Renal cortex interstitium (tissue), 11 donors: ENCODE results near the gene PDGFB. TPM values are rescaled to one million over a fixed set of nuclear protein-coding genes. Genes with fewer than 3 reads are reported as not detected.
"Not testable (repeated sequence)": the region's sequence is repeated elsewhere in the genome, so short reads cannot be mapped to it uniquely, and the experiment has no call there.

Source experiments
- DNase-seq, 11 donors: peaks; one replicate each; pipeline ENCODE4 v3.0.0-alpha.2; 2013; ENCODE audit warnings: low read depth in 9 of 11, low spot score in 4 of 11; ENCODE audit errors: extremely low read depth in 1 of 11
- polyA plus RNA-seq, 3 donors: library from polyadenylated mRNA; unstranded; fragments of 120-200 nt; gene quantifications; one replicate each; pipeline ENCODE4 v1.2.1, GENCODE V29; 2013; ENCODE audit not compliant: insufficient read length in 3 of 3

Gene PDGFB
- polyA plus RNA-seq, 3 donors = 11.3 to 15.9 (median 15.6) TPM

- no peak for DNase-seq
Observed at GRCh38 chr22:39219071-39220039, 25.4 kb downstream of the PDGFB start.

- DNase-seq = not testable (repeated sequence)
Observed at GRCh38 chr22:39218432-39218831, 26.4 kb downstream of the PDGFB start.

DNA sequence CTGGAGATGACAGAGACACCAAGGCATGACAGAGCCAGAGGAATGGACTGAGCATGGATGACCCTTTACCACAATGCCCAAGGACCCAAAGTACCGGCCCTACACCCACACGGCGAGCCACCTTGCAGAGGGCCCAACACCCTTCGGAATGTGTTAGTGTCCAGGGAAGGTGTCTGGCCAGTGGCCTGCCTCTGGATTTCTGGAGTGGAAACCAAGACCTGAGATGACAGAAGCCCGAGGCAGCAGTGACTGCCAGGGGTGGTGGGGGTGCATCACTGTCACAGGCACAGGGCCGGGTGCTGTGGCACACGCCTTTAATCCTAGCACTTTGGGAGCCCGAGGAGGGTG lies 28.7 kb downstream of the PDGFB start:
- no peak for DNase-seq

DNA sequence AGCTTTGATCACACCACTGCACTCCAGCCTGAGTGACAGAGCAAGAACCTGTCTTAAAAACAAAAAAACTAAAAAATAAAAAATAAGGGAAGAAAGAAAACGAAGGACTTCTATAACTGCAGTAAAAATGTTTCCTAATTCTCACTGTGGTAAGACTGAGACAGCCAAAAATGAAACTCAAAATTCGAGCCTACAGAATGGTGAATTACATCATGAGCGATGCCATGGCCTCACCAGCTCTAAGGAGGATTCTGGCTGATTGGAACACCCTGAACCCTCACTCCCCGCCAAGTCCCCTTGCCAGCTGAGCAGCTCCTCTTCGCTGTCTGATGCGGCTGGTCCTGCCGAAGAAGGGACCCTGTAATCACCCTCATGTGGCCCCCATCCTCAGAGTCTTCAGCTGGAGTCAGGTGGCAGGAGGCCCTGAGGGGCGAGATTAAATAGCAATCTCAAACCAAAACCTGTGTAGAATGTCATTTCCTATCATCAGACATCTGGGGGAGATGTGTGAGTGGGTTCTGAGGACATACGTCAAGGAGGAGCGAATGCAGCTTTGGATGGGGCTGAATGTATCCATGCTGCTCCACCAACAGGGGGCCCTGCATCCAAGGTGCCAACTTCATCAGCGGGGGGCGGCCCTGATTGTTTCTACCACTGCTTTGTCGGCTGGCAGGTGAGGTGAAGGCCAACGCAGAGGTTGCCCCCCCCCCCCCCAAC lies 29.2 kb downstream of the PDGFB start:
- no peak for DNase-seq

- DNase-seq = no peak
Observed at GRCh38 chr22:39215070-39215396, 29.7 kb downstream of the PDGFB start.

- no peak for DNase-seq
Observed at GRCh38 chr22:39214383-39215069, 30.3 kb downstream of the PDGFB start.

DNA sequence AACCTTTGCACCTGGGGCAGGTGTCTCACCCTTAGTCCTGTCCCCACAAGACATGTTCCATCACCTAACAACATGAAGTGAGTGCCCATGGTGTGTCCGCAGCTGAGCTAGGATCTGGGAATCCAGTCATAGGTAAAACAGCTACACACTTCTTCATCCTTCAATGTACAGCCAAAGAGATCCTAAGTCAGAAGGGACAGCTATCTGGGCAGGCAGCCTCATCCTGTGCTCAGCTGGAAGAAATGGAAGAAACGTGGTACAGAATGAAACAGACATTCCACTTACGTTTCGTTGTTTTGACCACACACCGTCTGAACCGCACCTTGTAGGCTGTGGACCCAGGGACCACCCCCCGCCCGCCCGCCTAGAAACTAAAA lies 30.8 kb downstream of the PDGFB start:
- DNase-seq = no peak

DNA sequence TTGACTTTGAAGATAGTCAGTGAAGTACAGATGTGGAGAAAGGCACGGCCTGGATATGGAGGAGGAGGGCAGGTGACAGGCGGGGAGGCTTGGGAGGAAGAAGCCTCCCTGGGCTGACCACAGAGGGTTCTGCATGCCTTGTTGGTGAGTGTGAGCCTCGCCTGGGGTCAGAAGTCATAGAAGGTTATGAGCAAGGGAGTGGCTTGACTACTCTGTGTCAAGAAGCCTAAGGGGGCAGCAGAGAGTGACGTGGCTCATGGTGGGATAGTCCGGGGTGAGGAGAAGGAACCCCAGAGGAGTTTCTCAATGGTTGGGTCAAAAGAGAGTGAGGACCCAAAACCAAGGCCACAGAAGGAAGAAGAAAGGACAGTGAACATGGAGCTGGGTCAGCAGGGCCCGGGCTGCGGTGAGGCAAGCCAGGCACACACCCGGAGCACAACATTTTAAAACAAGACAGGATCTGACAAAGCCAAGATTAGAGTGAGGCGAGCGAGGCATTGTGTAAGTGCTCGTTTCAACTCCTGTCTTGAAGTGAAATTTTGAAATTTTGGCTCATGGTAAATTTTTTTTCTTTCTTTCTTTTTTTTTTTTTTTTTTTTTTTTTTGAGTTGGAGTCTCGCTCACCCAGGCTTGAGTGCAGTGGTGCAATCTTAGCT lies 31.9 kb downstream of the PDGFB start:
- no peak for DNase-seq

DNA sequence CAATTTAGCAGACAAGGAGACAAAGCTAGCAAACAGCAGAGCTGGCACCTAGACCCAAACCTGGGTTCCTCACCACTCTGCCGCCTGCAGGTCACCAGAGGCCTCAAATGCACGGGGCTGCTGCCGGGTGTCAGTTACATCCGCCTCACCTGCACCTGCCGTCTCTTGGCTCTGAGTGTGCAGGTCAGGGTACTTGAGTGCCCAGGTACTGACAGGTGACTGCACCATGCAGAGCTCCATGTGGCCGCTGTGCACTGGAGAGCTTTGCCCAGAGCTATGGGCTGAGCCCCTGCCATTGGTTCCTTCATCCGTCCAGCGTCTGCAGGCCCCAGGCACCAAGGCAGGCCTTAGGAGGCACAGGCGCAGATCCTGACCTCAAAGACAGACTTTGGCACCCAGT lies 35.0 kb downstream of the PDGFB start:
- no peak for DNase-seq

GRCh38 chr22:39208013-39208680 lies 36.6 kb downstream of the PDGFB start:
- DNase-seq = no peak

DNA sequence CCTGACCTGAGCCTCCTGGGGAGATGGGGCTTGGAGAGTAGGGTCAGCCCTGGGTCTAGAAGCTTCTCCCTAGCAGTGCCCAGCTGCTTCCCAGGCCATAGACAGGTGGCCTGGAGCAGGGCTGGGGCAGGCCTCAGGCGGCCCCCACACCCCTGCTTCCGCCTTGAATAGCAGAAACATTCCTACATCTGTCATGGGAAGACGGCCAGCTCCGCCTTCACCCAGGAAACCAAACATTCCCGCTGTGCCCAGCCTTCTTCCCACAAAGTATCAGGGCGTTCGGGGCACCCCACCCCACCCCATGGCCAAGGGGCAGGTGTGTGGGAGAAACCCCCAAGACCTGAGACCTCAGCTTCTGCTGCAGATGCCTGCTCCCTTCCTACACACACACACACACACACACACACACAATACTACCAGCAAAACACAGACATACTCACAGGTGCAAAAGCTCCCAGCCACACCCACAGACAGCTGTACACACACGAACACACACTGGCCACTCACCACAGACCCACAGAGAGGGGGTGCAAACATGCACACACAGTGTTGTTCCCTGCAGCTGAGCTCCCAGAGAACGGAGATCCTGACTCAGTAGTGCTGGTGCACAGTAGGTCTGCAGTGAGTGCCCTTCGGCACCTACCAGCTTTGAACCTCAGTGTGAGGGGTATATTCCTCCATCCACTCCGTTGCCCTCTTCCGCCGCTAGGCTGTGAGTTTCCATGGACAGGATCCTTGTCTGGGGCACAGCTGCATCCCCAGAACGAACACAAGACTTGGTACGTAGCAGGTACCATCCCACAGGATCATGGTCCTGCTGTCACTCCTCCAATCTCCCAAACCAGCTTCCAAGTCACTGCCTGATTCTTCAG lies 37.4 kb downstream of the PDGFB start:
- no peak for DNase-seq

DNA sequence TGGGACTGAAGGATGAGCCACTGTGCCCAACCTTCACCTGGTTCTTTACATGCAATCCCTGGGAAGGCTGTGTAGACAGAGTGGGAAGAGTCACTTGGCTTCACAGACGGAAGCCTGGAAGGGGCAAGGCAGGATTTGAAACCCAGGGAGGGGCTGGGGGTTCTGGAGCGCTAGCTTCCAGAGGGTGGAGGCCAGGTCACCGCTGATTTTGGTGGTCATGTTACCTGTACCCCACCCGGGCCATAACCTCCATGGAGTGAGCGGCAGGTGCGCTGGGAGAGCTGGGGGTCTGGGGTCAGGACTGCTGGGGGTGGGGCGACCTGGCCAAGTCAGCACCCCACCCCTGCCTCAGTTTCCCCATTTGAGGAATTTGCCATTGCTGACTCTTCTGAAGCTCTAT lies 38.3 kb downstream of the PDGFB start:
- no peak for DNase-seq

- DNase-seq = no peak
Observed at GRCh38 chr22:39205344-39206021, 39.3 kb downstream of the PDGFB start.

DNA sequence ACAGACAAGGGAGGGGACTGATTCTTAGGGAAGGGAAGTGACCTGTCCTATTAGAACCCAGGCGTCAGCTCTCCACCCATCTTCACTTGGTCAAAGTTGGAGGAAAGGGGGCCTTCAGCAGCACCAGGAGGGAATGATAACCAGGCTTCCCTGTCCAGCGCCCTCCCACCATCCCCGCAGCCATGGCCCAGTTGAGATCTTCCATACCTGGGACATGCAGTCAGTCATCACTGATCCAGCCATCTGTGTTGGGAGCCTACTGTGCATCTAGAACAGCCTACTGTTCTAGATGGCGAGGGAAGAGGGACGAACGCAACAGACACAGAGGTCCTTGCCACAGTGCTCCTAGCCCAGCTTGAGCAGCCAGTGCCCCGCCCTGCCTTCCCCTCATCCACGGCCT lies 40.6 kb downstream of the PDGFB start:
- DNase-seq = no peak

- no peak for DNase-seq
Observed at GRCh38 chr22:39197578-39197977, 47.2 kb downstream of the PDGFB start.

- no peak for DNase-seq
Observed at GRCh38 chr22:39194098-39194497, 50.7 kb downstream of the PDGFB start.

GRCh38 chr22:39188809-39189208 lies 56.0 kb downstream of the PDGFB start:
- no peak for DNase-seq
